SU-DHL-6 (cell line): Measurements from ENCODE around the gene NUB1.

ENCODE experiments used
- H2AFZ ChIP-seq: fragments of 200-600 bp; sonication (generic); 2 replicates; pipeline ENCODE4 v1.6.1; 2014; ENCODE audit warnings: low read depth, mild to moderate bottlenecking, moderate library complexity, mixed read lengths, antibody characterized with exemption, low read length; ENCODE audit not compliant: severe bottlenecking
- H3F3A ChIP-seq: fragments of 200-600 bp; shearing (Covaris generic); 2 replicates; pipeline ENCODE4 v1.6.0; 2016; ENCODE audit warnings: antibody characterized with exemption, mild to moderate bottlenecking; ENCODE audit not compliant: insufficient read depth
- H3K27ac ChIP-seq: fragments of 200-600 bp; sonication (generic); 2 replicates; pipeline ENCODE4 v1.5.1; 2016; ENCODE audit warnings: low read depth, mild to moderate bottlenecking, low read length, moderate library complexity, mixed read lengths
- H3K27me3 ChIP-seq: fragments of 200-600 bp; sonication (generic), shearing (Covaris generic); 2 replicates; pipeline ENCODE4 v1.6.0; 2014; ENCODE audit warnings: mild to moderate bottlenecking, low read length
- H3K36me3 ChIP-seq: fragments of 200-600 bp; sonication (generic); 2 replicates; pipeline ENCODE4 v1.6.1; 2014; ENCODE audit warnings: mild to moderate bottlenecking, low read length, mixed read lengths
- H3K4me2 ChIP-seq: fragments of 300-600, 200-600 bp; shearing (Covaris generic), sonication (generic); 2 replicates; pipeline ENCODE4 v1.6.0; 2014; ENCODE audit warnings: low read length, low read depth, mild to moderate bottlenecking; ENCODE audit not compliant: poor library complexity, severe bottlenecking
- H3K4me3 ChIP-seq: fragments of 200-600 bp; sonication (generic); 2 replicates; pipeline ENCODE4 v1.5.1; 2014; ENCODE audit warnings: antibody characterized with exemption, low read length, mild to moderate bottlenecking, mixed read lengths; ENCODE audit not compliant: insufficient read depth, poor library complexity, severe bottlenecking
- H3K79me2 ChIP-seq: fragments of 200-600 bp; sonication (generic); 2 replicates; pipeline ENCODE4 v1.6.1; 2014; ENCODE audit warnings: mild to moderate bottlenecking, low read length, moderate library complexity; ENCODE audit not compliant: insufficient read depth
- H3K9ac ChIP-seq: fragments of 200-600 bp; sonication (generic); 2 replicates; pipeline ENCODE4 v1.7.0; 2014; ENCODE audit warnings: mild to moderate bottlenecking, low read length
- H3K9me2 ChIP-seq: fragments of 200-600 bp; sonication (generic); replicated peaks from 2 replicates; pipeline ENCODE4 v1.6.1; 2014; ENCODE audit warnings: low read length; ENCODE audit not compliant: insufficient read depth
- H3K9me3 ChIP-seq: fragments of 200-600 bp; sonication (generic); 2 replicates; pipeline ENCODE4 v1.6.1; 2014; ENCODE audit warnings: low read length, mixed read lengths; ENCODE audit not compliant: insufficient read depth
- H4K20me1 ChIP-seq: fragments of 200-600 bp; sonication (generic); 2 replicates; pipeline ENCODE4 v1.6.1; 2014; ENCODE audit warnings: low read depth, mild to moderate bottlenecking, antibody characterized with exemption, low read length, moderate library complexity, mixed read lengths
- CTCF ChIP-seq: fragments of 200-600 bp; sonication (generic); IDR thresholded peaks from one replicate; pipeline ENCODE4 v1.5.1; 2017; ENCODE audit warnings: antibody characterized with exemption, mild to moderate bottlenecking, low read length, moderate library complexity; ENCODE audit not compliant: insufficient read depth, poor library complexity, severe bottlenecking
- EZH2phosphoT487 ChIP-seq: fragments of 200-600 bp; sonication (generic), shearing (Covaris generic); conservative IDR thresholded peaks from 2 replicates; pipeline ENCODE4 v1.6.1; 2018; ENCODE audit warnings: mild to moderate bottlenecking, antibody characterized with exemption, low read length, moderate library complexity, mixed read lengths

NUB1 gene

GRCh38 chr7:151342811-151343210 lies 1.2 kb downstream of the NUB1 start:
- Histone ChIP-seq H3K9me2 (no peaks in the 10 kb centered on the region), H3K4me2 (peak overlapping the region; percentile 97), H3K9ac (peak overlapping the region; percentile 77), H2AFZ (no peak overlapping the region), H3K79me2 (peaks cover 18% of the 10 kb centered on the region), H3K9me3 (no peaks in the 10 kb centered on the region), H3K27me3 (no peaks in the 10 kb centered on the region), H4K20me1 (no peaks in the 10 kb centered on the region), H3K27ac (peak overlapping the region; percentile 49; the same call in 1 of the 2 replicates), H3K36me3 (no peaks in the 10 kb centered on the region; the same call in 1 of the 2 replicates), H3K4me3 (peak overlapping the region; percentile 82), H3F3A (peaks cover 50% of the 10 kb centered on the region)
- TF ChIP-seq EZH2phosphoT487 = no peak

GRCh38 chr7:151343516-151343915 lies 1.9 kb downstream of the NUB1 start:
- TF ChIP-seq CTCF = no peak
- no peak for TF ChIP-seq EZH2phosphoT487
- Histone ChIP-seq H3K4me3 (no peak overlapping the region), H3K9me2 (no peaks in the 10 kb centered on the region), H3K27me3 (no peaks in the 10 kb centered on the region), H3K9ac (no peak overlapping the region), H3K27ac (no peak overlapping the region), H3F3A (peaks cover 54% of the 10 kb centered on the region), H3K79me2 (peaks cover 18% of the 10 kb centered on the region), H2AFZ (no peak overlapping the region), H4K20me1 (no peaks in the 10 kb centered on the region), H3K9me3 (no peaks in the 10 kb centered on the region), H3K4me2 (peak overlapping the region; percentile 97), H3K36me3 (no peaks in the 10 kb centered on the region; the same call in 1 of the 2 replicates)

GRCh38 chr7:151345576-151346469 lies 4.2 kb downstream of the NUB1 start:
- Histone ChIP-seq H3K27ac (no peak overlapping the region), H3F3A (peaks cover 45% of the 10 kb centered on the region), H3K36me3 (no peaks in the 10 kb centered on the region; the same call in 1 of the 2 replicates), H3K9ac (no peak overlapping the region), H3K27me3 (no peaks in the 10 kb centered on the region), H3K79me2 (peaks cover 18% of the 10 kb centered on the region), H4K20me1 (no peaks in the 10 kb centered on the region), H3K4me3 (no peak overlapping the region), H3K9me2 (no peaks in the 10 kb centered on the region), H3K9me3 (no peaks in the 10 kb centered on the region), H2AFZ (no peak overlapping the region), H3K4me2 (no peak overlapping the region)
- TF ChIP-seq CTCF (no peak), EZH2phosphoT487 (no peak)

DNA sequence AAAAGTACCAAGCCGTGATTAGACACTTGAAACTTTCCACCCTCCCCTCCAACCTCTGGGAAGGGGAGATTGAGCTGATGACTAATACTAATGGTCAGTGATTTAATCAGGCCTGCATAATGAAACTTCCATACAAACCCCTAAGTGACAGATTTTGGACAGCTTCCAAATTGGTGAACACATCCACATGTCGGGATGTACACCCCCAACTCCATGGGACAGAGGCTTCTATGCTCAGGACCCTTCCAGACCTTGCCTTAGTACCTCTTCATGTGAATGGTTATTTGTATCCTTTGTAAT lies 4.8 kb downstream of the NUB1 start:
- Histone ChIP-seq H3K9me2 (no peaks in the 10 kb centered on the region), H3K9ac (no peak overlapping the region), H3K9me3 (no peaks in the 10 kb centered on the region), H3K79me2 (peaks cover 18% of the 10 kb centered on the region), H3K27me3 (no peaks in the 10 kb centered on the region), H3K4me2 (no peak overlapping the region), H3K27ac (no peak overlapping the region), H3F3A (peaks cover 47% of the 10 kb centered on the region), H4K20me1 (no peaks in the 10 kb centered on the region), H2AFZ (no peak overlapping the region), H3K4me3 (no peak overlapping the region), H3K36me3 (no peaks in the 10 kb centered on the region; the same call in 1 of the 2 replicates)
- no peak for TF ChIP-seq EZH2phosphoT487
- no peak for TF ChIP-seq CTCF
